ENCODE measurements around the gene TPRG1.

- TF ChIP-seq POLR2A (IDR thresholded peaks at IDR 0.05; ENCODE audit: control extremely low read depth in 1 of 2, low read depth in 2 of 2, low read length in 2 of 2) (no peak), CTCF (IDR thresholded peaks at IDR 0.05; ENCODE audit: control extremely low read depth in 1 of 3, insufficient read depth in 1 of 3, low read depth in 1 of 3, low read length in 3 of 3) (no peak), SP1 (IDR thresholded peaks at IDR 0.05; ENCODE audit: low read depth, low read length) (no peak), RAD21 (IDR thresholded peaks at IDR 0.05 in 1 of 2, conservative IDR thresholded peaks at IDR 0.05 in 1 of 2; ENCODE audit: low read depth in 2 of 2, low read length in 2 of 2) (peak in 1 of 2 experiments; percentile 30; a peak in 3 of 4 replicates), BACH1 (IDR thresholded peaks at IDR 0.05; ENCODE audit: low read length) (no peak), JUND (IDR thresholded peaks at IDR 0.05; ENCODE audit: low read length) (no peak), GABPA (IDR thresholded peaks at IDR 0.05; ENCODE audit: borderline replicate concordance, insufficient read depth, low read length) (no peak), GTF2F1 (IDR thresholded peaks at IDR 0.05; ENCODE audit: borderline replicate concordance, low read depth, low read length) (no peak), SRF (IDR thresholded peaks at IDR 0.05; ENCODE audit: low read depth, low read length) (no peak), EZH2 (IDR thresholded peaks at IDR 0.05; ENCODE audit: low read depth, low read length, severe bottlenecking) (no peak)
Measured at GRCh38 chr3:189144645-189145044, 27.1 kb upstream of the TPRG1 start.

Data from H1 (cell line).